Measurements from ENCODE around the gene TMEM132E.
A peak's percentile ranks its signal among the peaks of the same experiment; 100 is the strongest.

Gene TMEM132E

DNA sequence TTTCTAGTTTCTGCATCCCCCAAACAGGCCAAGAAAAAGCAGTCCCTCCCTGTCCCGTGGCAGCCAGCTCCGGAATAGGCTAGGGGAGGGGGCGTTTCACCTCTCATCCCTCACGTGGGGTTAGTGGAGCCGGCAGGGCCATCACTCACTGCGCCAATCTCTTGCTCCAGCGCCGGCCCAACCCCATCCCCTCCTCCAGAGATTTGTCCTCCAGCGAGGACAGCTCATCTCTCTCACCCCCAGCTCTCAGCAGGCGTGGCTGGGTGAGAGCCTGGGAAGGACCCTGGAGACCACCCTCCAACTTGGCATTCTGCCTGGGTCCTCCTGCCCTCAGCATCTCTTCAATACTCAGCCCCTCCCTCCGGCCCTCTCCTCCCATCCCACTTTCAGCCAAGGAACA lies 74.1 kb downstream of the TMEM132E start:
- no peaks in the 10 kb centered on the region for H3K9me3 ChIP-seq (ENCODE audit: control insufficient read depth, insufficient read depth, low read depth, low read length)
- CTCF ChIA-PET, result interaction anchor here (0.7 to 1.1 kb wide), 2 partner anchors 15 to 127 kb away, joined by 3 read pairs; no protein-coding TSS in a partner anchor
- no peak overlapping the region for H3K4me3 ChIP-seq (ENCODE audit: low read depth, low read length)
- H3K4me1 ChIP-seq (ENCODE audit: control insufficient read depth, insufficient read depth, low read length), result no peaks in the 10 kb centered on the region
- H3K27ac ChIP-seq (ENCODE audit: extremely low read depth, low read depth, low read length), result no peak overlapping the region
- TF ChIP-seq ZNF324 (tag by site-specific recombination; IDR thresholded peaks at IDR 0.05) (no peak), ZNF391 (tag by site-specific recombination; IDR thresholded peaks at IDR 0.05; ENCODE audit: borderline replicate concordance, low read depth) (no peak), ZNF664 (tag by site-specific recombination; IDR thresholded peaks at IDR 0.05) (no peak), ZNF169 (tag by site-specific recombination; IDR thresholded peaks at IDR 0.05) (no peak), HOXC10 (CRISPR knock-in tag; IDR thresholded peaks at IDR 0.05) (no peak), ZNF830 (tag by site-specific recombination; IDR thresholded peaks at IDR 0.05; ENCODE audit: low read depth) (no peak), ZNF341 (tag by site-specific recombination; IDR thresholded peaks at IDR 0.05; ENCODE audit: low read depth) (no peak), ZSCAN16 (tag by site-specific recombination; IDR thresholded peaks at IDR 0.05) (no peak), RBAK (tag by site-specific recombination; IDR thresholded peaks at IDR 0.05) (no peak), ZNF18 (tag by site-specific recombination; IDR thresholded peaks at IDR 0.05) (no peak), HOXD13 (CRISPR knock-in tag; IDR thresholded peaks at IDR 0.05; ENCODE audit: borderline replicate concordance) (no peak), ZNF23 (tag by site-specific recombination; IDR thresholded peaks at IDR 0.05; ENCODE audit: borderline replicate concordance) (no peak), BCL6B (tag by site-specific recombination; IDR thresholded peaks at IDR 0.05) (no peak), ZEB2 (tag by site-specific recombination; IDR thresholded peaks at IDR 0.05) (no peak), ZNF473 (tag by site-specific recombination; IDR thresholded peaks at IDR 0.05) (no peak), TRIM28 (IDR thresholded peaks at IDR 0.05; ENCODE audit: borderline replicate concordance, low read length) (no peak), ZNF366 (tag by site-specific recombination; conservative IDR thresholded peaks at IDR 0.05) (no peak)
- TF ChIP-seq, protein P1, sequence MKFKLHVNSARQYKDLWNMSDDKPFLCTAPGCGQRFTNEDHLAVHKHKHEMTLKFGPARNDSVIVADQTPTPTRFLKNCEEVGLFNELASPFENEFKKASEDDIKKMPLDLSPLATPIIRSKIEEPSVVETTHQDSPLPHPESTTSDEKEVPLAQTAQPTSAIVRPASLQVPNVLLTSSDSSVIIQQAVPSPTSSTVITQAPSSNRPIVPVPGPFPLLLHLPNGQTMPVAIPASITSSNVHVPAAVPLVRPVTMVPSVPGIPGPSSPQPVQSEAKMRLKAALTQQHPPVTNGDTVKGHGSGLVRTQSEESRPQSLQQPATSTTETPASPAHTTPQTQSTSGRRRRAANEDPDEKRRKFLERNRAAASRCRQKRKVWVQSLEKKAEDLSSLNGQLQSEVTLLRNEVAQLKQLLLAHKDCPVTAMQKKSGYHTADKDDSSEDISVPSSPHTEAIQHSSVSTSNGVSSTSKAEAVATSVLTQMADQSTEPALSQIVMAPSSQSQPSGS (tag by site-specific recombination; IDR thresholded peaks at IDR 0.05; ENCODE audit: low read depth), result no peak
- TF ChIP-seq, protein P2, sequence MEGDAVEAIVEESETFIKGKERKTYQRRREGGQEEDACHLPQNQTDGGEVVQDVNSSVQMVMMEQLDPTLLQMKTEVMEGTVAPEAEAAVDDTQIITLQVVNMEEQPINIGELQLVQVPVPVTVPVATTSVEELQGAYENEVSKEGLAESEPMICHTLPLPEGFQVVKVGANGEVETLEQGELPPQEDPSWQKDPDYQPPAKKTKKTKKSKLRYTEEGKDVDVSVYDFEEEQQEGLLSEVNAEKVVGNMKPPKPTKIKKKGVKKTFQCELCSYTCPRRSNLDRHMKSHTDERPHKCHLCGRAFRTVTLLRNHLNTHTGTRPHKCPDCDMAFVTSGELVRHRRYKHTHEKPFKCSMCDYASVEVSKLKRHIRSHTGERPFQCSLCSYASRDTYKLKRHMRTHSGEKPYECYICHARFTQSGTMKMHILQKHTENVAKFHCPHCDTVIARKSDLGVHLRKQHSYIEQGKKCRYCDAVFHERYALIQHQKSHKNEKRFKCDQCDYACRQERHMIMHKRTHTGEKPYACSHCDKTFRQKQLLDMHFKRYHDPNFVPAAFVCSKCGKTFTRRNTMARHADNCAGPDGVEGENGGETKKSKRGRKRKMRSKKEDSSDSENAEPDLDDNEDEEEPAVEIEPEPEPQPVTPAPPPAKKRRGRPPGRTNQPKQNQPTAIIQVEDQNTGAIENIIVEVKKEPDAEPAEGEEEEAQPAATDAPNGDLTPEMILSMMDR (tag by site-specific recombination; IDR thresholded peaks at IDR 0.05), result no peak
- H3K36me3 ChIP-seq (ENCODE audit: control insufficient read depth in 2 of 2, insufficient read depth in 1 of 2, low read length in 2 of 2), result no peaks in the 10 kb centered on the region
- POLR2A ChIA-PET, result no interaction called here

DNA sequence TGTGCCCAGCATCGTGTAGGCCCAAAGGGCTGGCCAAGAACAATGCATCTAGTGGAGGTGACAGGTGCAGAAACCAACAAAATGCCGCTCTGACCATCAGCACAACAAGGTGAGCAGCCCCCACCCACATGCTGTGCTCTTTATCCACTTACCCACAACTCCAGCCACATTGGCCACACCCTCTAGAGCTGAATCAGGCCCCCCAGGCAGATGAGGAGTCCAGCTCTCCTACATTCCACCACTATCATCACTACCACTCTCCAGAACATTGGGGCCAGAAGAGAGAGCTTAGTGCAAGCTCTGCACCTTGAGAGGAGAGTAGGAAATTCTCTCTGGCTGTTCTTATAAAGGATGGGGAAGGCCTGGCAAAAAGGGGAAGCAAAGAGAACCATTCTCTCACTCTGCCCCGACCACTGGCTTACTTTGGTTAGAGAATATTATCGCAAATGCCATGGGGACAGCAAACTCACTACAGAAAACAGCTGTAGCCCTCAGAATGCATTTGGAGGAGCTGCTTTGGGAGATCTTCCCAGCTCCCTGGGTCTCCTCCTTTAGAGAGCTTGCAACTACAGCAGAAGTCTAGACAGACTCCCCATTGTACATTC lies 75.0 kb downstream of the TMEM132E start:
- Histone ChIP-seq H3K36me3 (ENCODE audit: control insufficient read depth in 2 of 2, insufficient read depth in 1 of 2, low read length in 2 of 2) (no peaks in the 10 kb centered on the region), H3K9me3 (ENCODE audit: control insufficient read depth, insufficient read depth, low read depth, low read length) (no peaks in the 10 kb centered on the region), H3K4me1 (ENCODE audit: control insufficient read depth, insufficient read depth, low read length) (no peaks in the 10 kb centered on the region), H3K27ac (ENCODE audit: extremely low read depth, low read depth, low read length) (no peak overlapping the region), H3K4me3 (ENCODE audit: low read depth, low read length) (no peak overlapping the region)
- POLR2A ChIA-PET, result no interaction called here
- CTCF ChIA-PET, result interaction anchor here (1.1 to 1.5 kb wide), 2 partner anchors 112 to 128 kb away, joined by 3 to 6 read pairs; no protein-coding TSS in a partner anchor
- TF ChIP-seq GLIS1 (tag by site-specific recombination; IDR thresholded peaks at IDR 0.05), result peak; percentile 38; the same call in 1 of the 2 replicates
- TF ChIP-seq, protein P3, sequence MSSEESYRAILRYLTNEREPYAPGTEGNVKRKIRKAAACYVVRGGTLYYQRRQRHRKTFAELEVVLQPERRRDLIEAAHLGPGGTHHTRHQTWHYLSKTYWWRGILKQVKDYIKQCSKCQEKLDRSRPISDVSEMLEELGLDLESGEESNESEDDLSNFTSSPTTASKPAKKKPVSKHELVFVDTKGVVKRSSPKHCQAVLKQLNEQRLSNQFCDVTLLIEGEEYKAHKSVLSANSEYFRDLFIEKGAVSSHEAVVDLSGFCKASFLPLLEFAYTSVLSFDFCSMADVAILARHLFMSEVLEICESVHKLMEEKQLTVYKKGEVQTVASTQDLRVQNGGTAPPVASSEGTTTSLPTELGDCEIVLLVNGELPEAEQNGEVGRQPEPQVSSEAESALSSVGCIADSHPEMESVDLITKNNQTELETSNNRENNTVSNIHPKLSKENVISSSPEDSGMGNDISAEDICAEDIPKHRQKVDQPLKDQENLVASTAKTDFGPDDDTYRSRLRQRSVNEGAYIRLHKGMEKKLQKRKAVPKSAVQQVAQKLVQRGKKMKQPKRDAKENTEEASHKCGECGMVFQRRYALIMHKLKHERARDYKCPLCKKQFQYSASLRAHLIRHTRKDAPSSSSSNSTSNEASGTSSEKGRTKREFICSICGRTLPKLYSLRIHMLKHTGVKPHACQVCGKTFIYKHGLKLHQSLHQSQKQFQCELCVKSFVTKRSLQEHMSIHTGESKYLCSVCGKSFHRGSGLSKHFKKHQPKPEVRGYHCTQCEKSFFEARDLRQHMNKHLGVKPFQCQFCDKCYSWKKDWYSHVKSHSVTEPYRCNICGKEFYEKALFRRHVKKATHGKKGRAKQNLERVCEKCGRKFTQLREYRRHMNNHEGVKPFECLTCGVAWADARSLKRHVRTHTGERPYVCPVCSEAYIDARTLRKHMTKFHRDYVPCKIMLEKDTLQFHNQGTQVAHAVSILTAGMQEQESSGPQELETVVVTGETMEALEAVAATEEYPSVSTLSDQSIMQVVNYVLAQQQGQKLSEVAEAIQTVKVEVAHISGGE (tag by site-specific recombination; conservative IDR thresholded peaks at IDR 0.05; ENCODE audit: low read depth), result no peak
- TF ChIP-seq, protein P4, sequence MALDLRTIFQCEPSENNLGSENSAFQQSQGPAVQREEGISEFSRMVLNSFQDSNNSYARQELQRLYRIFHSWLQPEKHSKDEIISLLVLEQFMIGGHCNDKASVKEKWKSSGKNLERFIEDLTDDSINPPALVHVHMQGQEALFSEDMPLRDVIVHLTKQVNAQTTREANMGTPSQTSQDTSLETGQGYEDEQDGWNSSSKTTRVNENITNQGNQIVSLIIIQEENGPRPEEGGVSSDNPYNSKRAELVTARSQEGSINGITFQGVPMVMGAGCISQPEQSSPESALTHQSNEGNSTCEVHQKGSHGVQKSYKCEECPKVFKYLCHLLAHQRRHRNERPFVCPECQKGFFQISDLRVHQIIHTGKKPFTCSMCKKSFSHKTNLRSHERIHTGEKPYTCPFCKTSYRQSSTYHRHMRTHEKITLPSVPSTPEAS (tag by site-specific recombination; IDR thresholded peaks at IDR 0.05), result no peak

All from HEK293 (cell line).